HepG2 (cell line): ENCODE data around the gene CSNK2B. TPM values are rescaled to one million over a fixed set of nuclear protein-coding genes. Genes with fewer than 3 reads are reported as not detected.

Experiments used
- BRD4 ChIP-seq: sonication (generic); formaldehyde crosslinking; IDR thresholded peaks from 2 replicates; pipeline ENCODE4 v1.4.0; 2020; ENCODE audit warnings: missing genetic modification reagents
- KAT7 ChIP-seq: IDR thresholded peaks from 2 replicates; pipeline ENCODE4 v1.6.1; 2018; ENCODE audit warnings: borderline replicate concordance, missing compliant biosample characterization
- KLF9 ChIP-seq: IDR thresholded peaks from 2 replicates; pipeline ENCODE4 v1.6.1; 2016; ENCODE audit warnings: low read depth
- SIX1 ChIP-seq: sonication (generic); formaldehyde crosslinking; IDR thresholded peaks from 2 replicates; pipeline ENCODE4 v1.4.0; 2020; ENCODE audit warnings: missing genetic modification reagents, borderline replicate concordance
- SP4 ChIP-seq: sonication (generic); formaldehyde crosslinking; IDR thresholded peaks from 2 replicates; pipeline ENCODE4 v1.8.1; 2023; ENCODE audit warnings: mild to moderate bottlenecking, missing genetic modification reagents
- polyA plus RNA-seq, 8 experiments: library from polyadenylated mRNA; depleted of rRNA in 3 of 8; stranded (reverse) in 7 of 8; unstranded in 1 of 8; fragments of >200 nt; fragmentation: Illumina TruSeq in 4 of 8; extraction: Trizol in 4 of 8; gene quantifications; 2 replicates each; pipeline versions ENCODE4 v1.2.1 to v1.2.3, GENCODE V29; 2011 to 2016; ENCODE audit warnings: low read depth in 4 of 8, missing spikeins in 1 of 8, mixed read lengths in 1 of 8; ENCODE audit not compliant: insufficient read depth in 1 of 8
- total RNA-seq, 5 experiments: library from RNA; depleted of rRNA; stranded (reverse); fragments of >200 nt; fragmentation: Illumina TruSeq; extraction: Trizol; gene quantifications; 2 replicates each; pipeline ENCODE4 v1.2.3, GENCODE V29; 2016; ENCODE audit warnings: low read depth in 1 of 5
- TF ChIP-seq, protein P1 (sequence below): sonication (generic); formaldehyde crosslinking; IDR thresholded peaks from 2 replicates; pipeline ENCODE4 v1.5.0; 2020; ENCODE audit warnings: missing genetic modification reagents
- TF ChIP-seq, protein P2 (sequence below), 2 experiments: fragments of 450-650 bp in 1 of 2; sonication (generic) in 1 of 2; formaldehyde crosslinking; IDR thresholded peaks; 2 replicates each; pipeline versions ENCODE4 v1.5.0 to v1.8.0; 2020 to 2022; ENCODE audit warnings: mild to moderate bottlenecking in 1 of 2, missing genetic modification reagents in 1 of 2
- TF ChIP-seq, protein P3 (sequence below): sonication (generic); formaldehyde crosslinking; IDR thresholded peaks from 2 replicates; pipeline ENCODE4 v1.4.0; 2020; ENCODE audit warnings: missing genetic modification reagents
- TF ChIP-seq, protein P4 (sequence below): sonication (generic); formaldehyde crosslinking; IDR thresholded peaks from 2 replicates; pipeline ENCODE4 v1.5.1; 2020; ENCODE audit warnings: missing genetic modification reagents, mild to moderate bottlenecking, borderline replicate concordance
- TF ChIP-seq, protein P5 (sequence below): sonication (generic); formaldehyde crosslinking; IDR thresholded peaks from 2 replicates; pipeline ENCODE4 v1.4.0; 2020; ENCODE audit warnings: missing genetic modification reagents
- TF ChIP-seq, protein P6 (sequence below): sonication (generic); formaldehyde crosslinking; IDR thresholded peaks from 2 replicates; pipeline ENCODE4 v1.4.0; 2020; ENCODE audit warnings: missing genetic modification reagents, mild to moderate bottlenecking, borderline replicate concordance
- TF ChIP-seq, protein P7 (sequence below): sonication (generic); formaldehyde crosslinking; IDR thresholded peaks from 2 replicates; pipeline ENCODE4 v1.5.1; 2020; ENCODE audit warnings: missing genetic modification reagents, mild to moderate bottlenecking, borderline replicate concordance

CSNK2B gene
- total and polyA plus RNA-seq, 2 of the 13 experiments (the other 11 are each of a cell fraction or from before 2014, with no cell fraction given), result 111 to 296 TPM

DNA sequence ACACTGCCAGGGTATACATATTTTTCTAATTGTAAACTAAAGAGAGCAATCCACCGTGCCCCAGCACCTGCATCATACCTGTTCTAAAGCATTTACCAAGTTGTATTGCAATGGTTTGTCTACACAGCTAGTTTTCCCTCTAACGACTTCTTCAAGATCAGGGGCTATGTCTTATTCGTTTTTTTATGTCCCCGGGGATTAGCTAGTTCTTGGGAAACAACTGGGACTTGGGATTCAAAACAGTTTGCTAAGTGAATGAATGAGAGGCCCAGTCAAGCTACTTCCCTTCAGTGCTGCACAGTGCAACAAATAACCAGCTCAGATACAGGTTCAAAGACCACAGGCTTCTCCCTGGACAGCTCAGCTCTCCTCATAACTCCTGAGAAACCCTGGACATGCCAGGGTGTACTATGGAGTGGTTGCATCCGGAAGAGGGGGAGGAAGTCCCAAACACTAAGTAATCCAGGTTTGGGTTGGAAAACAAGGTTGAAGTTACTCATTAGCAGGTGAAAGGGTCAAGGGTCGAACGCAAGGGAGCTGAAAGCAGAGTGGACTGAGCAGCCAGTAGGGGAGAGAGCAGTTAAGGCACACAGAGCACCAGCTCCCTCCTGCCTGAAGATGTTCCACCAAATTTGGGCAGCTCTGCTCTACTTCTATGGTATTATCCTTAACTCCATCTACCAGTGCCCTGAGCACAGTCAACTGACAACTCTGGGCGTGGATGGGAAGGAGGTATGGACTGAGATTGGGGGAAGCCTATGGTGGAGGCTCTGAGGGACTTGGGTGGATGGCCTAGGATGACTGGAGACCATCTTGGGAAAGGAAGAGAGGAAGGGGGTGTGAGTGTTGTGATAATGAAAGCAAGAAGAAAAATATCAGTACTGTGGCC lies 10.3 kb upstream of the CSNK2B start, which contains the start of gene APOM (continued):
- TF ChIP-seq, protein P1, sequence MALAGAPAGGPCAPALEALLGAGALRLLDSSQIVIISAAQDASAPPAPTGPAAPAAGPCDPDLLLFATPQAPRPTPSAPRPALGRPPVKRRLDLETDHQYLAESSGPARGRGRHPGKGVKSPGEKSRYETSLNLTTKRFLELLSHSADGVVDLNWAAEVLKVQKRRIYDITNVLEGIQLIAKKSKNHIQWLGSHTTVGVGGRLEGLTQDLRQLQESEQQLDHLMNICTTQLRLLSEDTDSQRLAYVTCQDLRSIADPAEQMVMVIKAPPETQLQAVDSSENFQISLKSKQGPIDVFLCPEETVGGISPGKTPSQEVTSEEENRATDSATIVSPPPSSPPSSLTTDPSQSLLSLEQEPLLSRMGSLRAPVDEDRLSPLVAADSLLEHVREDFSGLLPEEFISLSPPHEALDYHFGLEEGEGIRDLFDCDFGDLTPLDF, result peak; percentile 71
- TF ChIP-seq, protein P2, sequence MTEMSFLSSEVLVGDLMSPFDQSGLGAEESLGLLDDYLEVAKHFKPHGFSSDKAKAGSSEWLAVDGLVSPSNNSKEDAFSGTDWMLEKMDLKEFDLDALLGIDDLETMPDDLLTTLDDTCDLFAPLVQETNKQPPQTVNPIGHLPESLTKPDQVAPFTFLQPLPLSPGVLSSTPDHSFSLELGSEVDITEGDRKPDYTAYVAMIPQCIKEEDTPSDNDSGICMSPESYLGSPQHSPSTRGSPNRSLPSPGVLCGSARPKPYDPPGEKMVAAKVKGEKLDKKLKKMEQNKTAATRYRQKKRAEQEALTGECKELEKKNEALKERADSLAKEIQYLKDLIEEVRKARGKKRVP (CRISPR knock-in tag; IDR thresholded peaks at IDR 0.05), result peak in 1 of 2 experiments; percentile 88; a peak in 2 of 4 replicates
- TF ChIP-seq SP4 (CRISPR knock-in tag) (peak; percentile 71), KLF9 (CRISPR knock-in tag) (peak; percentile 93), SIX1 (CRISPR knock-in tag) (peak; percentile 73; the same call in 1 of the 2 replicates), KAT7 (CRISPR knock-in tag) (no peak; the same call in 1 of the 2 replicates), BRD4 (peak; percentile 96)
- TF ChIP-seq, protein P3, sequence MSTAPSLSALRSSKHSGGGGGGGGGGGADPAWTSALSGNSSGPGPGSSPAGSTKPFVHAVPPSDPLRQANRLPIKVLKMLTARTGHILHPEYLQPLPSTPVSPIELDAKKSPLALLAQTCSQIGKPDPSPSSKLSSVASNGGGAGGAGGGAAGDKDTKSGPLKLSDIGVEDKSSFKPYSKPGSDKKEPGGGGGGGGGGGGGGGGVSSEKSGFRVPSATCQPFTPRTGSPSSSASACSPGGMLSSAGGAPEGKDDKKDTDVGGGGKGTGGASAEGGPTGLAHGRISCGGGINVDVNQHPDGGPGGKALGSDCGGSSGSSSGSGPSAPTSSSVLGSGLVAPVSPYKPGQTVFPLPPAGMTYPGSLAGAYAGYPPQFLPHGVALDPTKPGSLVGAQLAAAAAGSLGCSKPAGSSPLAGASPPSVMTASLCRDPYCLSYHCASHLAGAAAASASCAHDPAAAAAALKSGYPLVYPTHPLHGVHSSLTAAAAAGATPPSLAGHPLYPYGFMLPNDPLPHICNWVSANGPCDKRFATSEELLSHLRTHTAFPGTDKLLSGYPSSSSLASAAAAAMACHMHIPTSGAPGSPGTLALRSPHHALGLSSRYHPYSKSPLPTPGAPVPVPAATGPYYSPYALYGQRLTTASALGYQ (CRISPR knock-in tag), result peak; percentile 95
- TF ChIP-seq, protein P4, sequence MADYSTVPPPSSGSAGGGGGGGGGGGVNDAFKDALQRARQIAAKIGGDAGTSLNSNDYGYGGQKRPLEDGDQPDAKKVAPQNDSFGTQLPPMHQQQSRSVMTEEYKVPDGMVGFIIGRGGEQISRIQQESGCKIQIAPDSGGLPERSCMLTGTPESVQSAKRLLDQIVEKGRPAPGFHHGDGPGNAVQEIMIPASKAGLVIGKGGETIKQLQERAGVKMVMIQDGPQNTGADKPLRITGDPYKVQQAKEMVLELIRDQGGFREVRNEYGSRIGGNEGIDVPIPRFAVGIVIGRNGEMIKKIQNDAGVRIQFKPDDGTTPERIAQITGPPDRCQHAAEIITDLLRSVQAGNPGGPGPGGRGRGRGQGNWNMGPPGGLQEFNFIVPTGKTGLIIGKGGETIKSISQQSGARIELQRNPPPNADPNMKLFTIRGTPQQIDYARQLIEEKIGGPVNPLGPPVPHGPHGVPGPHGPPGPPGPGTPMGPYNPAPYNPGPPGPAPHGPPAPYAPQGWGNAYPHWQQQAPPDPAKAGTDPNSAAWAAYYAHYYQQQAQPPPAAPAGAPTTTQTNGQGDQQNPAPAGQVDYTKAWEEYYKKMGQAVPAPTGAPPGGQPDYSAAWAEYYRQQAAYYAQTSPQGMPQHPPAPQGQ, result peak; percentile 85
- TF ChIP-seq, protein P5, sequence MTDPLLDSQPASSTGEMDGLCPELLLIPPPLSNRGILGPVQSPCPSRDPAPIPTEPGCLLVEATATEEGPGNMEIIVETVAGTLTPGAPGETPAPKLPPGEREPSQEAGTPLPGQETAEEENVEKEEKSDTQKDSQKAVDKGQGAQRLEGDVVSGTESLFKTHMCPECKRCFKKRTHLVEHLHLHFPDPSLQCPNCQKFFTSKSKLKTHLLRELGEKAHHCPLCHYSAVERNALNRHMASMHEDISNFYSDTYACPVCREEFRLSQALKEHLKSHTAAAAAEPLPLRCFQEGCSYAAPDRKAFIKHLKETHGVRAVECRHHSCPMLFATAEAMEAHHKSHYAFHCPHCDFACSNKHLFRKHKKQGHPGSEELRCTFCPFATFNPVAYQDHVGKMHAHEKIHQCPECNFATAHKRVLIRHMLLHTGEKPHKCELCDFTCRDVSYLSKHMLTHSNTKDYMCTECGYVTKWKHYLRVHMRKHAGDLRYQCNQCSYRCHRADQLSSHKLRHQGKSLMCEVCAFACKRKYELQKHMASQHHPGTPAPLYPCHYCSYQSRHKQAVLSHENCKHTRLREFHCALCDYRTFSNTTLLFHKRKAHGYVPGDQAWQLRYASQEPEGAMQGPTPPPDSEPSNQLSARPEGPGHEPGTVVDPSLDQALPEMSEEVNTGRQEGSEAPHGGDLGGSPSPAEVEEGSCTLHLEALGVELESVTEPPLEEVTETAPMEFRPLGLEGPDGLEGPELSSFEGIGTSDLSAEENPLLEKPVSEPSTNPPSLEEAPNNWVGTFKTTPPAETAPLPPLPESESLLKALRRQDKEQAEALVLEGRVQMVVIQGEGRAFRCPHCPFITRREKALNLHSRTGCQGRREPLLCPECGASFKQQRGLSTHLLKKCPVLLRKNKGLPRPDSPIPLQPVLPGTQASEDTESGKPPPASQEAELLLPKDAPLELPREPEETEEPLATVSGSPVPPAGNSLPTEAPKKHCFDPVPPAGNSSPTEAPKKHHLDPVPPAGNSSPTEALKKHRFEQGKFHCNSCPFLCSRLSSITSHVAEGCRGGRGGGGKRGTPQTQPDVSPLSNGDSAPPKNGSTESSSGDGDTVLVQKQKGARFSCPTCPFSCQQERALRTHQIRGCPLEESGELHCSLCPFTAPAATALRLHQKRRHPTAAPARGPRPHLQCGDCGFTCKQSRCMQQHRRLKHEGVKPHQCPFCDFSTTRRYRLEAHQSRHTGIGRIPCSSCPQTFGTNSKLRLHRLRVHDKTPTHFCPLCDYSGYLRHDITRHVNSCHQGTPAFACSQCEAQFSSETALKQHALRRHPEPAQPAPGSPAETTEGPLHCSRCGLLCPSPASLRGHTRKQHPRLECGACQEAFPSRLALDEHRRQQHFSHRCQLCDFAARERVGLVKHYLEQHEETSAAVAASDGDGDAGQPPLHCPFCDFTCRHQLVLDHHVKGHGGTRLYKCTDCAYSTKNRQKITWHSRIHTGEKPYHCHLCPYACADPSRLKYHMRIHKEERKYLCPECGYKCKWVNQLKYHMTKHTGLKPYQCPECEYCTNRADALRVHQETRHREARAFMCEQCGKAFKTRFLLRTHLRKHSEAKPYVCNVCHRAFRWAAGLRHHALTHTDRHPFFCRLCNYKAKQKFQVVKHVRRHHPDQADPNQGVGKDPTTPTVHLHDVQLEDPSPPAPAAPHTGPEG (CRISPR knock-in tag), result no peak; the same call in 1 of the 2 replicates
- TF ChIP-seq, protein P6, sequence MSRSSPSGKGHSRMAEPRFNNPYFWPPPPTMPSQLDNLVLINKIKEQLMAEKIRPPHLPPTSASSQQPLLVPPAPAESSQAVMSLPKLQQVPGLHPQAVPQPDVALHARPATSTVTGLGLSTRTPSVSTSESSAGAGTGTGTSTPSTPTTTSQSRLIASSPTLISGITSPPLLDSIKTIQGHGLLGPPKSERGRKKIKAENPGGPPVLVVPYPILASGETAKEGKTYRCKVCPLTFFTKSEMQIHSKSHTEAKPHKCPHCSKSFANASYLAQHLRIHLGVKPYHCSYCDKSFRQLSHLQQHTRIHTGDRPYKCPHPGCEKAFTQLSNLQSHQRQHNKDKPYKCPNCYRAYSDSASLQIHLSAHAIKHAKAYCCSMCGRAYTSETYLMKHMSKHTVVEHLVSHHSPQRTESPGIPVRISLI (CRISPR knock-in tag), result peak; percentile 47; the same call in 1 of the 2 replicates
- TF ChIP-seq, protein P7, sequence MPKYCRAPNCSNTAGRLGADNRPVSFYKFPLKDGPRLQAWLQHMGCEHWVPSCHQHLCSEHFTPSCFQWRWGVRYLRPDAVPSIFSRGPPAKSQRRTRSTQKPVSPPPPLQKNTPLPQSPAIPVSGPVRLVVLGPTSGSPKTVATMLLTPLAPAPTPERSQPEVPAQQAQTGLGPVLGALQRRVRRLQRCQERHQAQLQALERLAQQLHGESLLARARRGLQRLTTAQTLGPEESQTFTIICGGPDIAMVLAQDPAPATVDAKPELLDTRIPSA (CRISPR knock-in tag), result 0 out of 2 replicates have a peak, but pooled peaks have one; percentile 74
